OCI-LY1 (cell line): ENCODE measurements around the gene BCAS2.

ENCODE experiments used
- CTCF ChIP-seq: fragments of 200-600 bp; sonication (generic), shearing (Covaris generic); IDR thresholded peaks from 2 replicates; pipeline ENCODE4 v1.5.1; 2017; ENCODE audit warnings: mild to moderate bottlenecking, antibody characterized with exemption, low read length, moderate library complexity, mixed read lengths
- EZH2 ChIP-seq: fragments of 200-600 bp; sonication (generic), shearing (Covaris generic); IDR thresholded peaks from 2 replicates; pipeline ENCODE4 v1.8.0; 2017; ENCODE audit warnings: borderline replicate concordance, mixed run types, mild to moderate bottlenecking, antibody characterized with exemption, low read length, moderate library complexity, mixed read lengths

GRCh38 chr1:114551400-114551799, 30.0 kb downstream of the BCAS2 start:
- no peak for TF ChIP-seq CTCF
- no peak for TF ChIP-seq EZH2
